Measurements from ENCODE around the gene CMIP. TPM values are rescaled to one million over a fixed set of nuclear protein-coding genes. Genes with fewer than 3 reads are reported as not detected.
A peak's percentile ranks its signal among the peaks of the same experiment; 100 is the strongest.
"Not testable (repeated sequence)": the region's sequence is repeated elsewhere in the genome, so short reads cannot be mapped to it uniquely, and the experiment has no call there.

CMIP gene
- total RNA-seq, 1 experiment from 2014 or later, result 12.7 TPM

DNA sequence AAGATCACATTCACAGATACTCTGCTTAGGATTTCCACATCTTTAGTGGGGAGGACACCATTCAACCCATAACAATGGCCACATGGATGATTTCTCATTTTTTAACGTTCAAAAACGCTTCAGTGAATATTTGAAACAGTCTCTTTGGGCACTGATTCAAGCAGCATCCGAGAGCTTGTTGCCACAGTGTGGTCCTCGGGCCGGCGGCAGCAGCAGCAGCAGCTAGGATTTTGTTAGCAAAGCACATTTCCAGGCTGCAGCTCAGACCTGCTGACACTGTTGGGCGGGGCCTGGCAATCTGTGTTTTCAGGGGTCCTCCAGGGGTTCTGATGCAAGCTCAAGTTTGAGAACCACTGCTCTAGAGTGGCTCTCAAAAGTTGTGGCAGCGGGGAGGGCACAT, 27.9 kb upstream of the CMIP start:
- DNase-seq, result no peak
- H3K9ac ChIP-seq (ENCODE audit: low read length), result no peak overlapping the region
- H3K4me1 ChIP-seq (ENCODE audit: low read length), result peaks cover 13% of the 10 kb centered on the region
- no peaks in the 10 kb centered on the region for H3K36me3 ChIP-seq (ENCODE audit: insufficient read depth, low read length)
- no peak overlapping the region for H2AFZ ChIP-seq (ENCODE audit: low read length)
- no peaks in the 10 kb centered on the region for H3K27me3 ChIP-seq (ENCODE audit: low read length)
- H3K4me2 ChIP-seq (ENCODE audit: low read depth, low read length, poor library complexity, severe bottlenecking), result no peak overlapping the region
- H3K4me3 ChIP-seq (ENCODE audit: low read length), result no peak overlapping the region
- H3K9me2 ChIP-seq (replicated peaks; ENCODE audit: insufficient read depth, low read length), result no peaks in the 10 kb centered on the region
- no peaks in the 10 kb centered on the region for H4K20me1 ChIP-seq (ENCODE audit: insufficient read depth, low read depth, low read length)
- H3K9me3 ChIP-seq (ENCODE audit: low read length), result no peaks in the 10 kb centered on the region
- H3K27ac ChIP-seq (ENCODE audit: low read length), result no peak overlapping the region
- H3K79me2 ChIP-seq (ENCODE audit: low read length), result no peaks in the 10 kb centered on the region

- no peak overlapping the region for H3K4me2 ChIP-seq (ENCODE audit: low read depth, low read length, poor library complexity, severe bottlenecking)
These were observed 27.4 kb upstream of the CMIP start for GRCh38 chr16:81417210-81417609.

GRCh38 chr16:81419806-81420205, 24.8 kb upstream of the CMIP start:
- Histone ChIP-seq H3K36me3 (ENCODE audit: insufficient read depth, low read length) (no peaks in the 10 kb centered on the region), H4K20me1 (ENCODE audit: insufficient read depth, low read depth, low read length) (no peaks in the 10 kb centered on the region), H2AFZ (ENCODE audit: low read length) (no peak overlapping the region), H3K9me3 (ENCODE audit: low read length) (no peaks in the 10 kb centered on the region), H3K79me2 (ENCODE audit: low read length) (no peaks in the 10 kb centered on the region), H3K27me3 (ENCODE audit: low read length) (no peaks in the 10 kb centered on the region), H3K4me1 (ENCODE audit: low read length) (peaks cover 7% of the 10 kb centered on the region), H3K9me2 (replicated peaks; ENCODE audit: insufficient read depth, low read length) (no peaks in the 10 kb centered on the region), H3K9ac (ENCODE audit: low read length) (no peak overlapping the region), H3K4me3 (ENCODE audit: low read length) (no peak overlapping the region), H3K4me2 (ENCODE audit: low read depth, low read length, poor library complexity, severe bottlenecking) (no peak overlapping the region), H3K27ac (ENCODE audit: low read length) (no peak overlapping the region)
- DNase-seq, result no peak

More at GRCh38 chr16:81417210-81417609, 27.4 kb upstream of the CMIP start:
- DNase-seq, result no peak
- Histone ChIP-seq H3K27ac (ENCODE audit: low read length) (no peak overlapping the region), H3K9me2 (replicated peaks; ENCODE audit: insufficient read depth, low read length) (no peaks in the 10 kb centered on the region), H3K4me1 (ENCODE audit: low read length) (peaks cover 13% of the 10 kb centered on the region), H3K9ac (ENCODE audit: low read length) (no peak overlapping the region), H3K79me2 (ENCODE audit: low read length) (no peaks in the 10 kb centered on the region), H3K36me3 (ENCODE audit: insufficient read depth, low read length) (no peaks in the 10 kb centered on the region), H2AFZ (ENCODE audit: low read length) (no peak overlapping the region), H3K27me3 (ENCODE audit: low read length) (no peaks in the 10 kb centered on the region), H3K9me3 (ENCODE audit: low read length) (no peaks in the 10 kb centered on the region), H4K20me1 (ENCODE audit: insufficient read depth, low read depth, low read length) (no peaks in the 10 kb centered on the region), H3K4me3 (ENCODE audit: low read length) (no peak overlapping the region)

GRCh38 chr16:81421126-81421525, 23.5 kb upstream of the CMIP start:
- DNase-seq, result no peak
- no peak overlapping the region for H2AFZ ChIP-seq (ENCODE audit: low read length)

DNA sequence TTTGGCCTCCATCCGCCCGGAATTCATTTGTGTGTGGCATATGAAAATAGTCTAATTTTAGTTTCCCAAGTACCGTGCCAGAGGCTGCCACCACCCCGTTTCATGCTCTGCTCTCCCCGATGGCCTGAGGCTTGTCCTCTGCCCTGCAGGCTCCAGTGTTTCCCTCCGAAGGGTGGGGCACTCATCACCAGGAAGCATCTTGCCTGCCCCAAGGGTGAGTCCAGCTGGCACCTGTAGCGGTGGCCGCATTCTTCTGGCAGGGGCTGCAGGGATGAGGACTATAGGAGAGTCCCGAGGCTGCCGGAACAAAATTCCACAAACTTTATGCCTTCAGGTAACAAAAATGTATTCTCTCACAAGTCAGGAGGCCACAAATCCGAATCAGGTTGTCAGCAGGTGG, 23.1 kb upstream of the CMIP start:
- no peak overlapping the region for H2AFZ ChIP-seq (ENCODE audit: low read length)
- no peak overlapping the region for H3K4me2 ChIP-seq (ENCODE audit: low read depth, low read length, poor library complexity, severe bottlenecking)

More at GRCh38 chr16:81421126-81421525, 23.5 kb upstream of the CMIP start:
- Histone ChIP-seq H3K9me3 (ENCODE audit: low read length) (no peaks in the 10 kb centered on the region), H3K9ac (ENCODE audit: low read length) (no peak overlapping the region), H3K27ac (ENCODE audit: low read length) (no peak overlapping the region), H3K4me2 (ENCODE audit: low read depth, low read length, poor library complexity, severe bottlenecking) (no peak overlapping the region), H3K27me3 (ENCODE audit: low read length) (no peaks in the 10 kb centered on the region), H3K79me2 (ENCODE audit: low read length) (no peaks in the 10 kb centered on the region), H3K4me1 (ENCODE audit: low read length) (peaks cover 7% of the 10 kb centered on the region), H3K9me2 (replicated peaks; ENCODE audit: insufficient read depth, low read length) (no peaks in the 10 kb centered on the region), H3K36me3 (ENCODE audit: insufficient read depth, low read length) (no peaks in the 10 kb centered on the region), H4K20me1 (ENCODE audit: insufficient read depth, low read depth, low read length) (no peaks in the 10 kb centered on the region), H3K4me3 (ENCODE audit: low read length) (no peak overlapping the region)

DNA sequence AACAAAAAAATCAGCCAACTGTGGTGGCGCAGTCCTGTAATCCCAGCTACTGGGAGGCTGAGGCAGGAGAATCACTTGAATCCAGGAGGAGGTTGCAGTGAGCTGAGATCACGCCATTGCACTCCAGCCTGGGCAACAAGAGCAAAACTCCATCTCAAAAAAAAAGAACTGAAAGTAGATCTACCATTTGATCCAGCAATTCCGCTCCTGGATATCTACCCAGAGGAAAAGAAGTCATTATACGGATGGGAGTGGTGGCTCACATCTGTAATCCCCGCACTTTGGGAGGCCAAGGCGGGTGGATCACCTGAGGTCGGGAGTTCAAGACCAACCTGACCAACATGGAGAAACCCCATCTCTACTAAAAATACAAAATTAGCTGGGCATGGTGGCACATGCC, 22.5 kb upstream of the CMIP start:
- DNase-seq; H4K20me1 ChIP-seq (ENCODE audit: insufficient read depth, low read depth, low read length); H3K9ac ChIP-seq (ENCODE audit: low read length); H3K4me1 ChIP-seq (ENCODE audit: low read length); H2AFZ ChIP-seq (ENCODE audit: low read length); H3K9me2 ChIP-seq (replicated peaks; ENCODE audit: insufficient read depth, low read length); H3K4me3 ChIP-seq (ENCODE audit: low read length); H3K36me3 ChIP-seq (ENCODE audit: insufficient read depth, low read length); H3K27me3 ChIP-seq (ENCODE audit: low read length); H3K79me2 ChIP-seq (ENCODE audit: low read length); H3K9me3 ChIP-seq (ENCODE audit: low read length); H3K27ac ChIP-seq (ENCODE audit: low read length); H3K4me2 ChIP-seq (ENCODE audit: low read depth, low read length, poor library complexity, severe bottlenecking): not testable (repeated sequence)

More for the DNA sequence above, 23.1 kb upstream of the CMIP start:
- Histone ChIP-seq H3K4me1 (ENCODE audit: low read length) (peaks cover 7% of the 10 kb centered on the region), H3K27me3 (ENCODE audit: low read length) (no peaks in the 10 kb centered on the region), H3K9me2 (replicated peaks; ENCODE audit: insufficient read depth, low read length) (no peaks in the 10 kb centered on the region), H3K9me3 (ENCODE audit: low read length) (no peaks in the 10 kb centered on the region), H3K27ac (ENCODE audit: low read length) (no peak overlapping the region), H3K9ac (ENCODE audit: low read length) (no peak overlapping the region), H3K79me2 (ENCODE audit: low read length) (no peaks in the 10 kb centered on the region), H3K36me3 (ENCODE audit: insufficient read depth, low read length) (no peaks in the 10 kb centered on the region), H3K4me3 (ENCODE audit: low read length) (no peak overlapping the region), H4K20me1 (ENCODE audit: insufficient read depth, low read depth, low read length) (no peaks in the 10 kb centered on the region)
- no peak for DNase-seq

DNA sequence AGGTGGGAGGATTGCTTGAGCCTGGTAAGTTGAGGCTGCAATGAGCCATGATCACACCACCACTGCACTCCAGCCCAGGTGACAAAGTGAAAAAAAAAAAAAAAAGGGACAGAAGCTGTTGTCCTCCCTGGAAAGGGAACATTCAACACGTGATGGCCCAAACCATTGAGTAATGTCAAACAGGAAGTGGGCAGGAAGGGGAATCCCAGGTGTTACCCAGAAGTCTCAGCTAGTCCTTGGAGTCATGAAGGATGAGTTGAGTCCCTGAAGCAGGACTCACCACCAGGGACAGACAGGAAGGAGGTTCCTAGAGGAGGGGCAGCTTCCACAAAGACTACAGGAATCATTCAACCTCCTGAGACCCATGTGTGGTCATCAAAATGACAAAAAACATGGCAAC, 19.8 kb upstream of the CMIP start:
- H3K9me2 ChIP-seq (replicated peaks; ENCODE audit: insufficient read depth, low read length), result no peaks in the 10 kb centered on the region
- H2AFZ ChIP-seq (ENCODE audit: low read length), result no peak overlapping the region
- H3K9me3 ChIP-seq (ENCODE audit: low read length), result no peaks in the 10 kb centered on the region
- H3K27me3 ChIP-seq (ENCODE audit: low read length), result no peaks in the 10 kb centered on the region
- no peak for DNase-seq
- no peak overlapping the region for H3K4me2 ChIP-seq (ENCODE audit: low read depth, low read length, poor library complexity, severe bottlenecking)
- H3K36me3 ChIP-seq (ENCODE audit: insufficient read depth, low read length), result no peaks in the 10 kb centered on the region
- H3K4me3 ChIP-seq (ENCODE audit: low read length), result no peak overlapping the region
- H3K27ac ChIP-seq (ENCODE audit: low read length), result no peak overlapping the region
- no peaks in the 10 kb centered on the region for H3K79me2 ChIP-seq (ENCODE audit: low read length)
- H3K9ac ChIP-seq (ENCODE audit: low read length), result no peak overlapping the region
- H4K20me1 ChIP-seq (ENCODE audit: insufficient read depth, low read depth, low read length), result no peaks in the 10 kb centered on the region
- H3K4me1 ChIP-seq (ENCODE audit: low read length), result peaks cover 7% of the 10 kb centered on the region

- Histone ChIP-seq H3K4me2 (ENCODE audit: low read depth, low read length, poor library complexity, severe bottlenecking) (no peak overlapping the region), H3K27ac (ENCODE audit: low read length) (no peak overlapping the region), H4K20me1 (ENCODE audit: insufficient read depth, low read depth, low read length) (no peaks in the 10 kb centered on the region), H3K27me3 (ENCODE audit: low read length) (no peaks in the 10 kb centered on the region), H3K9me3 (ENCODE audit: low read length) (no peaks in the 10 kb centered on the region), H3K79me2 (ENCODE audit: low read length) (no peaks in the 10 kb centered on the region), H3K9me2 (replicated peaks; ENCODE audit: insufficient read depth, low read length) (no peaks in the 10 kb centered on the region), H3K9ac (ENCODE audit: low read length) (no peak overlapping the region), H3K4me1 (ENCODE audit: low read length) (no peaks in the 10 kb centered on the region), H3K36me3 (ENCODE audit: insufficient read depth, low read length) (no peaks in the 10 kb centered on the region), H2AFZ (ENCODE audit: low read length) (no peak overlapping the region), H3K4me3 (ENCODE audit: low read length) (no peak overlapping the region)
- no peak for DNase-seq
These were observed 17.4 kb upstream of the CMIP start for GRCh38 chr16:81427219-81427618.

DNA sequence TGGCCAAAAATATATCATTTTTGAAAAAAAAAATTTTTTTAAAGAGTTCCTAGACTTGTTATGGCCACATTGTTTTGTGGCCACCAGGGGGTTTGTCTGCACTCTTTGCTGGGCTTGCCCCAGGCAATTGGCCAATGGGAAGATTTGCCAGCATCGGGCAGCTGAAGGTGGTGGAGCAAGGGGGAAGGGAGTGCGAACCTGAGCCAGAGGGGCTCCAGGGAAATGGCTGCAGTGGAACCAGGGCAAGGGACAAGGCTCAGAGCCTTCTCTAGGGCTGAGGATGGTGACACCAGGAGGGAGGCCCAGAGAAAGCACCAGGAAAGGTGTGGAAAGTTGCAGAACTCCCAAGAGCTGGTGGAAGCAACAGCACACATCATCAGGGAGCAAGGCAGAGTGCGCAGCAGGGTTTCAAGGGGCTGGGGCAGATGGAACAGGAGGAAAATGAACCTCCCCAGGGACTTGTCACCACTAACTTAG, 15.5 kb upstream of the CMIP start:
- Histone ChIP-seq H3K9ac (ENCODE audit: low read length) (no peak overlapping the region), H3K4me2 (ENCODE audit: low read depth, low read length, poor library complexity, severe bottlenecking) (no peak overlapping the region), H4K20me1 (ENCODE audit: insufficient read depth, low read depth, low read length) (no peaks in the 10 kb centered on the region), H3K27me3 (ENCODE audit: low read length) (no peaks in the 10 kb centered on the region), H3K4me3 (ENCODE audit: low read length) (no peak overlapping the region), H2AFZ (ENCODE audit: low read length) (no peak overlapping the region), H3K36me3 (ENCODE audit: insufficient read depth, low read length) (no peaks in the 10 kb centered on the region), H3K79me2 (ENCODE audit: low read length) (no peaks in the 10 kb centered on the region), H3K9me3 (ENCODE audit: low read length) (no peaks in the 10 kb centered on the region), H3K9me2 (replicated peaks; ENCODE audit: insufficient read depth, low read length) (no peaks in the 10 kb centered on the region), H3K27ac (ENCODE audit: low read length) (no peak overlapping the region), H3K4me1 (ENCODE audit: low read length) (peaks cover 6% of the 10 kb centered on the region)
- DNase-seq, result peak; percentile 79
